ENCODE measurements around the gene RNF13. TPM values are rescaled to one million over a fixed set of nuclear protein-coding genes. Genes with fewer than 3 reads are reported as not detected.
"Not testable (repeated sequence)": the region's sequence is repeated elsewhere in the genome, so short reads cannot be mapped to it uniquely, and the experiment has no call there.

The RNF13 gene
- total RNA-seq, 2 donors from 2014 or later = 30.6 to 48.0 TPM

- no peaks in the 10 kb centered on the region for H3K27me3 Mint-ChIP-seq
- peaks cover 11% of the 10 kb centered on the region for H3K9me3 Mint-ChIP-seq
- H3K27ac Mint-ChIP-seq = no peak overlapping the region
- H3K4me1 Mint-ChIP-seq (ENCODE audit: low read depth in 2 of 2) = peaks cover 20 to 22% of the 10 kb centered on the region in 2 donors
- no peak overlapping the region for H3K4me3 Mint-ChIP-seq
- H3K36me3 Mint-ChIP-seq = peaks cover 22% of the 10 kb centered on the region
- ATAC-seq = no peak
- no peak for DNase-seq (ENCODE audit: low spot score)
Measured at GRCh38 chr3:149872589-149872988, 59.6 kb downstream of the RNF13 start.

GRCh38 chr3:149877668-149878067, 64.7 kb downstream of the RNF13 start:
- Mint-ChIP-seq H3K36me3 (no peaks in the 10 kb centered on the region), H3K27ac (no peak overlapping the region), H3K9me3 (no peaks in the 10 kb centered on the region), H3K27me3 (no peaks in the 10 kb centered on the region), H3K4me3 (no peak overlapping the region), H3K4me1 (ENCODE audit: low read depth in 2 of 2) (peaks cover 8 to 14% of the 10 kb centered on the region in 2 donors)
- ATAC-seq (no peak), DNase-seq (ENCODE audit: low spot score) (no peak)

- DNase-seq (ENCODE audit: low spot score) (no peak), ATAC-seq (no peak)
- no peak overlapping the region for H3K4me3 Mint-ChIP-seq
- H3K9me3 Mint-ChIP-seq = peaks cover 3% of the 10 kb centered on the region
- peaks cover 6% of the 10 kb centered on the region for H3K36me3 Mint-ChIP-seq
- no peak overlapping the region for H3K27ac Mint-ChIP-seq
- H3K4me1 Mint-ChIP-seq (ENCODE audit: low read depth in 2 of 2) = peaks cover 10 to 11% of the 10 kb centered on the region in 2 donors
- H3K27me3 Mint-ChIP-seq = no peaks in the 10 kb centered on the region
Measured at GRCh38 chr3:149879872-149880271, 66.9 kb downstream of the RNF13 start.

GRCh38 chr3:149881879-149882278, 68.9 kb downstream of the RNF13 start:
- no peaks in the 10 kb centered on the region for H3K27me3 Mint-ChIP-seq

GRCh38 chr3:149883134-149883533, 70.1 kb downstream of the RNF13 start:
- ATAC-seq = no peak
- H3K27me3 Mint-ChIP-seq = no peaks in the 10 kb centered on the region

More at GRCh38 chr3:149881879-149882278, 68.9 kb downstream of the RNF13 start:
- Mint-ChIP-seq H3K27ac (peak overlapping the region; percentile 10 to 16), H3K36me3 (peaks cover 6% of the 10 kb centered on the region), H3K9me3 (peaks cover 3% of the 10 kb centered on the region), H3K4me1 (ENCODE audit: low read depth in 2 of 2) (peaks cover 22 to 25% of the 10 kb centered on the region in 2 donors), H3K4me3 (no peak overlapping the region)
- DNase-seq (ENCODE audit: low spot score) (no peak), ATAC-seq (no peak)

GRCh38 chr3:149883860-149884259, 70.8 kb downstream of the RNF13 start:
- H3K4me3 Mint-ChIP-seq; H3K27me3 Mint-ChIP-seq; H3K36me3 Mint-ChIP-seq; DNase-seq (ENCODE audit: low spot score); H3K9me3 Mint-ChIP-seq; ATAC-seq; H3K27ac Mint-ChIP-seq: not testable (repeated sequence)
- H3K4me1 Mint-ChIP-seq (ENCODE audit: low read depth in 2 of 2) = peaks cover 22 to 25% of the 10 kb centered on the region in 2 donors

More at GRCh38 chr3:149883134-149883533, 70.1 kb downstream of the RNF13 start:
- H3K36me3 Mint-ChIP-seq = peaks cover 6% of the 10 kb centered on the region
- H3K27ac Mint-ChIP-seq = no peak overlapping the region
- H3K4me3 Mint-ChIP-seq = no peak overlapping the region
- H3K4me1 Mint-ChIP-seq (ENCODE audit: low read depth in 2 of 2) = peaks cover 22 to 25% of the 10 kb centered on the region in 2 donors
- DNase-seq (ENCODE audit: low spot score) = no peak
- peaks cover 3% of the 10 kb centered on the region for H3K9me3 Mint-ChIP-seq

GRCh38 chr3:149884848-149885247, 71.8 kb downstream of the RNF13 start:
- not testable (repeated sequence) for H3K36me3 Mint-ChIP-seq; H3K4me3 Mint-ChIP-seq; ATAC-seq; DNase-seq (ENCODE audit: low spot score); H3K9me3 Mint-ChIP-seq; H3K27ac Mint-ChIP-seq; H3K27me3 Mint-ChIP-seq
- H3K4me1 Mint-ChIP-seq (ENCODE audit: low read depth in 2 of 2) = peaks cover 22 to 26% of the 10 kb centered on the region in 2 donors

GRCh38 chr3:149886957-149887356, 73.9 kb downstream of the RNF13 start:
- H3K27ac Mint-ChIP-seq = no peak overlapping the region
- no peak for DNase-seq (ENCODE audit: low spot score)
- H3K4me1 Mint-ChIP-seq (ENCODE audit: low read depth in 2 of 2) = peaks cover 32 to 33% of the 10 kb centered on the region in 2 donors

GRCh38 chr3:149891621-149892020, 78.6 kb downstream of the RNF13 start:
- H3K27ac Mint-ChIP-seq = no peak overlapping the region
- no peaks in the 10 kb centered on the region for H3K9me3 Mint-ChIP-seq
- peaks cover 12 to 13% of the 10 kb centered on the region in 2 donors for H3K4me1 Mint-ChIP-seq (ENCODE audit: low read depth in 2 of 2)
- no peak for ATAC-seq
- no peak for DNase-seq (ENCODE audit: low spot score)
- H3K36me3 Mint-ChIP-seq = no peaks in the 10 kb centered on the region
- no peaks in the 10 kb centered on the region for H3K27me3 Mint-ChIP-seq
- H3K4me3 Mint-ChIP-seq = no peak overlapping the region

More at GRCh38 chr3:149886957-149887356, 73.9 kb downstream of the RNF13 start:
- Mint-ChIP-seq H3K27me3 (no peaks in the 10 kb centered on the region), H3K36me3 (peaks cover 6% of the 10 kb centered on the region), H3K4me3 (no peak overlapping the region), H3K9me3 (peaks cover 3% of the 10 kb centered on the region)
- ATAC-seq = no peak

- Mint-ChIP-seq H3K4me1 (ENCODE audit: low read depth in 2 of 2) (peaks cover 12 to 13% of the 10 kb centered on the region in 2 donors), H3K27me3 (no peaks in the 10 kb centered on the region), H3K27ac (no peak overlapping the region), H3K4me3 (no peak overlapping the region), H3K9me3 (no peaks in the 10 kb centered on the region), H3K36me3 (no peaks in the 10 kb centered on the region)
- ATAC-seq (no peak), DNase-seq (ENCODE audit: low spot score) (no peak)
Measured at GRCh38 chr3:149892371-149892770, 79.4 kb downstream of the RNF13 start.

GRCh38 chr3:149894205-149894604, 81.2 kb downstream of the RNF13 start:
- Mint-ChIP-seq H3K36me3 (no peaks in the 10 kb centered on the region), H3K4me1 (ENCODE audit: low read depth in 2 of 2) (peaks cover 12 to 15% of the 10 kb centered on the region in 2 donors), H3K27me3 (no peaks in the 10 kb centered on the region), H3K9me3 (no peaks in the 10 kb centered on the region), H3K4me3 (no peak overlapping the region), H3K27ac (no peak overlapping the region)
- DNase-seq (ENCODE audit: low spot score) (no peak), ATAC-seq (no peak)

GRCh38 chr3:149895339-149895738, 82.3 kb downstream of the RNF13 start:
- ATAC-seq (no peak), DNase-seq (ENCODE audit: low spot score) (no peak)
- no peaks in the 10 kb centered on the region for H3K27me3 Mint-ChIP-seq
- H3K9me3 Mint-ChIP-seq = no peaks in the 10 kb centered on the region
- no peak overlapping the region for H3K27ac Mint-ChIP-seq
- H3K4me1 Mint-ChIP-seq (ENCODE audit: low read depth in 2 of 2) = peaks cover 10 to 13% of the 10 kb centered on the region in 2 donors
- H3K4me3 Mint-ChIP-seq = no peak overlapping the region
- no peaks in the 10 kb centered on the region for H3K36me3 Mint-ChIP-seq

- no peak for DNase-seq (ENCODE audit: low spot score)
- Mint-ChIP-seq H3K9me3 (no peaks in the 10 kb centered on the region), H3K27ac (no peak overlapping the region), H3K4me3 (no peak overlapping the region), H3K4me1 (ENCODE audit: low read depth in 2 of 2) (peaks cover 6 to 8% of the 10 kb centered on the region in 2 donors), H3K36me3 (no peaks in the 10 kb centered on the region), H3K27me3 (no peaks in the 10 kb centered on the region)
- no peak for ATAC-seq
Measured at GRCh38 chr3:149895769-149896168, 82.8 kb downstream of the RNF13 start.

GRCh38 chr3:149898771-149899170, 85.8 kb downstream of the RNF13 start:
- H3K27ac Mint-ChIP-seq = no peak overlapping the region
- H3K36me3 Mint-ChIP-seq = no peaks in the 10 kb centered on the region
- H3K9me3 Mint-ChIP-seq = no peaks in the 10 kb centered on the region
- no peak overlapping the region for H3K4me3 Mint-ChIP-seq
- DNase-seq (ENCODE audit: low spot score) (no peak), ATAC-seq (no peak)
- peaks cover 3 to 6% of the 10 kb centered on the region in 2 donors for H3K4me1 Mint-ChIP-seq (ENCODE audit: low read depth in 2 of 2)
- H3K27me3 Mint-ChIP-seq = no peaks in the 10 kb centered on the region

- no peaks in the 10 kb centered on the region for H3K36me3 Mint-ChIP-seq
- ATAC-seq (no peak), DNase-seq (ENCODE audit: low spot score) (no peak)
- no peaks in the 10 kb centered on the region for H3K27me3 Mint-ChIP-seq
- H3K27ac Mint-ChIP-seq = no peak overlapping the region
- no peaks in the 10 kb centered on the region for H3K9me3 Mint-ChIP-seq
- H3K4me3 Mint-ChIP-seq = no peak overlapping the region
- H3K4me1 Mint-ChIP-seq (ENCODE audit: low read depth in 2 of 2) = peaks cover 3 to 6% of the 10 kb centered on the region in 2 donors
Measured at GRCh38 chr3:149900322-149900721, 87.3 kb downstream of the RNF13 start.

Measured in natural killer cell treated with Interleukin-12 subunit alpha and Interleukin-12 subunit beta and Interleukin-15 and Interleukin-18, amount 100 ng/mL, for 72 hours (primary cell).